ENCODE data around the gene UCHL5.

Gene UCHL5

DNA sequence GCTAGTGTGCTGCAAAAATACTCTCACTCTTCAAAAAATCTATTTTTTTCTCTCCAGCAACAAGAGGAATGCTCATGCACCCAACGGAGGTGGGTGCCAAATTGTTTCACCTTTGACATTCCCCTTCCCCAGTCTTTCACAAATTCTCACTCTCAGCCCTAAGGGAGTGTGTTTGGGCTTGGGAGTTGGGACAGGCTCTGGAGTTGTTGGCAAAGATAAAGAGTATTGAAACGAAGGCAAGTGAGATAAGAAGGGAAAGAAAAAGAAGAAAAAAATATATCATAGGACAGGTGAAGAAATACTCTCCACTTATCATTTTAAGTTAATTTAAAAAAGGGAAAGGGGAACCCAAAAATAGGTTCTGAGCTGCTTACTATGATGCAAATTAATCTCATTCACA, 82.6 kb downstream of the UCHL5 start:
- no peak for FAIRE-seq
- DNase-seq (ENCODE audit: insufficient read length, low spot score) = no peak
- TF ChIP-seq CTCF (IDR thresholded peaks at IDR 0.05; ENCODE audit: insufficient read depth, missing control alignments) = no peak

- FAIRE-seq (peak; percentile 11), DNase-seq (ENCODE audit: insufficient read length, low spot score) (no peak)
- no peak for TF ChIP-seq CTCF (IDR thresholded peaks at IDR 0.05; ENCODE audit: insufficient read depth, missing control alignments)
Measured at GRCh38 chr1:192974701-192975100, 84.5 kb downstream of the UCHL5 start.

DNA sequence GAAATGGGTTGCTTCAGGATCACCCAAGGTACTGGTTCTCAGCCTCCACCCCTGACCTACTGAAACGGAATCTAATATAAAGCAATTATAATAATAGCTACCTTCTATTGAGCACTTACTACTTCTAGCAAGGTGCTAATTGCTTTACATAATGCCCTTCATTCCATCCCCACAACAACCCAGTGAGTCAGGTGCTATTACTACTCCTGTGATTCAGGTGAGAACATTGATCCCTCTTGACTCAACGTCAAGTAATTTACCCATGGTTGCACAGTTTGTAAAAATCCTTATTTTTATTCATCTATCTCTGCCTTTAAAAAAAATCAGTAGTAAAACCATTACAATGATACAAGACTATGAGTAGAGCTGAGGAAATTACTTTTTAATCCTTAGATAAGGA, 85.2 kb downstream of the UCHL5 start:
- no peak for DNase-seq (ENCODE audit: insufficient read length, low spot score)
- FAIRE-seq = no peak
- no peak for TF ChIP-seq CTCF (IDR thresholded peaks at IDR 0.05; ENCODE audit: insufficient read depth, missing control alignments)

DNA sequence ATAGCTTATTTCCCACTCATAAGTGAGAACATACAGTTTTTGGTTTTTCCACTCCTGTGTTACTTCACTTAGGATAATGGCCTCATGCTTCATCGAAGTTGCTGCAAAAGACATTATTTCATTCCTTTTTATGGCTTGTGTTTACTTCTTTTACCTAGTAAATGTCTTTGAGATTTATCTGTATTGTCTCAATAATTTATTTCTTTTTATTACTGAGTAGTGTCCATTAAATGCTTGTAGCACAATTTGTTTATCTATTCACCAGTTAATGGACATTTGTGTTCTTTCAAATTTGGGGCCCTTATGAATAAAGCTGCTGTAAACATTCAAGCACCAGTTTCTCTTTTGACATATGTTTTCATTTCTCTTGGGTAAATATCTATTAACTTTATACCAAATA, 86.0 kb downstream of the UCHL5 start:
- no peak for FAIRE-seq
- no peak for DNase-seq (ENCODE audit: insufficient read length, low spot score)

DNA sequence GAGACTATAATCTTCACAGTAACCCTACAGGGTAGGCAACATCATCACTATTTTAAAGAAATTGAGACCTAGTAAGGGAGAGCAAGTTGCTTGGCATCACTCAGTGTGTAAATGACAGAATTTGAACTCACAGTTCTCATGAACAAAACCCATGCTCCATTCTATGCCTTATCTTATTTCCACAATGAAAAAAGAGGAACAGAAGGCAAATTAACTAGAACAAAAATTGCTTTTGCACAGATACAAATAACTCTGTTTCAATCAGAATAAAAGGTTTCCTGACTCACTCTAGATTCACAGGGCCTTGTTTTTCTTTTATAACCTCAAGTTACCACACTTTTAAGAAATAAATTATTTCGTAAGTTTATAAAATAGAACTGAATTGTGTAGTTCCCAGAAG, 90.1 kb downstream of the UCHL5 start:
- TF ChIP-seq CTCF (IDR thresholded peaks at IDR 0.05; ENCODE audit: insufficient read depth, missing control alignments) = no peak
- FAIRE-seq = no peak
- DNase-seq (ENCODE audit: insufficient read length, low spot score) = no peak

More for the DNA sequence above, 86.0 kb downstream of the UCHL5 start:
- TF ChIP-seq CTCF (IDR thresholded peaks at IDR 0.05; ENCODE audit: insufficient read depth, missing control alignments) = no peak

DNA sequence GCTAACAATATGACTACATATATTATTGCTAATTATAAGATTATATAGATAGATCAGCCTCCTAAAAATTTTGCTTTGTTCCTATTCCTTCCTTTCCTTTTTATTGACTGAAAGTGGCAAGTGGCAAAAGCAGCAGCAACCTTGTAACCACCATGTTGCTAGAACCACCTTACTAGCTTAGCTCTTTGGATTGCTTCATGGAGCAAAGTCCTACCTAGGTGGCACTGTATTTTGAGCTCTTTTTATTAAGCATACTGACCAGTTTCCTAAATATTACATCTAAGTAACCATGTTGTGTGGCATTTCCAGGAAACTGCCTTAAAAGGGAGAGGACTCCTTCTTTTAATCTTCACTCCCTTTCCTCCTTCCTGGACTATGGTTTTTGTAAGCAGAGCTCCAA, 90.8 kb downstream of the UCHL5 start:
- TF ChIP-seq CTCF (IDR thresholded peaks at IDR 0.05; ENCODE audit: insufficient read depth, missing control alignments) = no peak
- DNase-seq (ENCODE audit: insufficient read length, low spot score) = no peak
- no peak for FAIRE-seq

DNA sequence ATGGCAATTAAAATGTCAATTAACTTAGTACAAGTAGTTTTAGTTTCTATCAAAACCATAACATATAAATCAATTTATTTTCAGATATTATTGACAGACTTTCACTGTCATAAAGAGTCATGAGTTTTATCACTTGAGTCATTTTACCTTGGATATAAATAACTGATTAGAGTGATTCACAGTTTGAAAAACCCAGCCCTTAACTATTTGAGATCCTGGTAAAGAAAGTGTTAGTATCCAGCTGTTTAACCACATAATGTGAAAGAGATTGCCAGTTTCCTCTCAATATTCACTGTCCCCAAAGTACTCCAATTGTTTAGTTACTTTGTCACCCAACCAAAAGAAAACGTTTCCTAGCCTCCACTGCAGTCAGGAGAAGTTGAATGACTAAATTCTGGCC, 91.3 kb downstream of the UCHL5 start:
- DNase-seq (ENCODE audit: insufficient read length, low spot score) (no peak), FAIRE-seq (no peak)
- TF ChIP-seq CTCF (IDR thresholded peaks at IDR 0.05; ENCODE audit: insufficient read depth, missing control alignments) = no peak

All from D721Med (cell line).